ENCODE measurements around the gene P2RY6. TPM values are rescaled to one million over a fixed set of nuclear protein-coding genes. Genes with fewer than 3 reads are reported as not detected.
A peak's percentile ranks its signal among the peaks of the same experiment; 100 is the strongest.

The P2RY6 gene
- total RNA-seq, 1 donor from 2014 or later: not detected

GRCh38 chr11:73327812-73328364 is 55.8 kb downstream of the P2RY6 start:
- Mint-ChIP-seq H3K27me3 (ENCODE audit: unreplicated experiment) (no peaks in the 10 kb centered on the region), H3K27ac (ENCODE audit: unreplicated experiment) (peak overlapping the region; percentile 20), H3K36me3 (ENCODE audit: unreplicated experiment) (peaks cover 5% of the 10 kb centered on the region), H3K4me3 (ENCODE audit: unreplicated experiment) (no peak overlapping the region), H3K4me1 (ENCODE audit: unreplicated experiment) (peaks cover 90% of the 10 kb centered on the region), H3K9me3 (ENCODE audit: unreplicated experiment) (no peaks in the 10 kb centered on the region)
- no peak for DNase-seq (ENCODE audit: extremely low spot score, unreplicated experiment)
- no peak for TF ChIP-seq CTCF (IDR thresholded peaks at IDR 0.05)

GRCh38 chr11:73330569-73331093 is 58.5 kb downstream of the P2RY6 start:
- Mint-ChIP-seq H3K36me3 (ENCODE audit: unreplicated experiment) (peaks cover 2% of the 10 kb centered on the region), H3K4me1 (ENCODE audit: unreplicated experiment) (peaks cover 90% of the 10 kb centered on the region), H3K27me3 (ENCODE audit: unreplicated experiment) (no peaks in the 10 kb centered on the region), H3K27ac (ENCODE audit: unreplicated experiment) (peak overlapping the region; percentile 79), H3K9me3 (ENCODE audit: unreplicated experiment) (no peaks in the 10 kb centered on the region), H3K4me3 (ENCODE audit: unreplicated experiment) (no peak overlapping the region)
- DNase-seq (ENCODE audit: extremely low spot score, unreplicated experiment): no peak
- peak; percentile 54 for TF ChIP-seq CTCF (IDR thresholded peaks at IDR 0.05)

DNA sequence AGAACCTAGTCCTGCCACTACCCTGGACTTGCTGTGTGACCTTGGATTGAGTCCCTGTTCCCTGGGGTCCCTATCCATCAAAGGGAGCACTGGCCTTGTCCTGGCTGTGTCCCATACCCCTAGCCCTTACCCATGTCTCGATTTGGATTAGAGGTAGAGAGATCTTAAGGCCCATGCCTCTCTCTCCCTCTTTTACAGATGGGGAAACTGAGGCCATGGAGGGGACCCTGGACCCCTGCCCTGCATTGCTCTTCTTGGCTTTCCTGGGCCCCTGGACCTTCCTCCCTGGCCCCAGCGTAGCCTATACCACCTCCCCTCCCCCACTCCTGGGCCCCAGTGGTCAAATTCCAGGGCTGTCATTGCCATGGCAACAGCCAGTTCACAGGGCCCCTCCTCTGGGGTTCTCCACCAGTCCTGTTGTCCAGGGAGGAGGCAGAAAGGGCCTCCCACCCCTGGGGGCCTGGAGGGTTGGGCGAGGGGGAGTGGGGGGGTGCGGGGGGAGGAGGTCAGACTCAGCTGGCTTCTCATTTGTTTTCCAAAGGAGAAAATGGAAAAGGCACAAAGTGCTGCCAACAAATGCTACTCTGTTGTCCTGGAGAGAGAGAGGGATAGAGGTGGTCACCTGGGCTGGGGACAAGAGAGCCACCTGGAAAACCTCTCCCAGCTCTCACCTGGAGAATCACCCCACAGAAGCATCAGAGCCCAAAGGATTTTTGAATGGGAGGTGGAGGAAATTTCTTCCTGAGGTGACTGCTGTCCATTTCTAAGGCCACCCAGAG is 59.2 kb downstream of the P2RY6 start:
- Mint-ChIP-seq H3K27me3 (ENCODE audit: unreplicated experiment) (no peaks in the 10 kb centered on the region), H3K4me3 (ENCODE audit: unreplicated experiment) (no peak overlapping the region), H3K9me3 (ENCODE audit: unreplicated experiment) (no peaks in the 10 kb centered on the region), H3K36me3 (ENCODE audit: unreplicated experiment) (peaks cover 2% of the 10 kb centered on the region), H3K4me1 (ENCODE audit: unreplicated experiment) (peaks cover 83% of the 10 kb centered on the region), H3K27ac (ENCODE audit: unreplicated experiment) (peak overlapping the region; percentile 83)
- DNase-seq (ENCODE audit: extremely low spot score, unreplicated experiment): no peak
- no peak for TF ChIP-seq CTCF (IDR thresholded peaks at IDR 0.05)

DNA sequence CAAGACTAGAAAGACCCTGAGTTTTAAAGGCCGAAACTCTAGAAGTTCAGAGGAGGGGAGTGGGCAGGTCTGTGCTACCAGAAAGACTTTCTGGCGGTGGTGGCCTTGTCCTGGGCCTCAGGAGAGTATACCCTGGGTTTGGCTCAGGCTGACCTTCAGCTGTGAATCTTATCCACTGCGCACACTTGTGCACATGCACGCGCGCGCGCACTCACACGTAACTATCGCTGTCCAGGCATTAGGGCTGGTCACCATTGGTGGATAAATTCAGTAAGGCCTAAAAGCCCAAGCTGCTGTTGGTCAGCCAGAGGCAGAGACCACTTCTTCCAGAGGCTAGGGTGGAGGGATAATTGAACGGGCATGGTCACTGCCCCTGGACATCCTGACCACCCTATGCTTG is 61.0 kb downstream of the P2RY6 start:
- DNase-seq (ENCODE audit: extremely low spot score, unreplicated experiment): no peak
- Mint-ChIP-seq H3K36me3 (ENCODE audit: unreplicated experiment) (no peaks in the 10 kb centered on the region), H3K27me3 (ENCODE audit: unreplicated experiment) (no peaks in the 10 kb centered on the region), H3K4me3 (ENCODE audit: unreplicated experiment) (peak overlapping the region; percentile 55), H3K9me3 (ENCODE audit: unreplicated experiment) (no peaks in the 10 kb centered on the region), H3K4me1 (ENCODE audit: unreplicated experiment) (peaks cover 72% of the 10 kb centered on the region), H3K27ac (ENCODE audit: unreplicated experiment) (peak overlapping the region; percentile 95)
- no peak for TF ChIP-seq CTCF (IDR thresholded peaks at IDR 0.05)

DNA sequence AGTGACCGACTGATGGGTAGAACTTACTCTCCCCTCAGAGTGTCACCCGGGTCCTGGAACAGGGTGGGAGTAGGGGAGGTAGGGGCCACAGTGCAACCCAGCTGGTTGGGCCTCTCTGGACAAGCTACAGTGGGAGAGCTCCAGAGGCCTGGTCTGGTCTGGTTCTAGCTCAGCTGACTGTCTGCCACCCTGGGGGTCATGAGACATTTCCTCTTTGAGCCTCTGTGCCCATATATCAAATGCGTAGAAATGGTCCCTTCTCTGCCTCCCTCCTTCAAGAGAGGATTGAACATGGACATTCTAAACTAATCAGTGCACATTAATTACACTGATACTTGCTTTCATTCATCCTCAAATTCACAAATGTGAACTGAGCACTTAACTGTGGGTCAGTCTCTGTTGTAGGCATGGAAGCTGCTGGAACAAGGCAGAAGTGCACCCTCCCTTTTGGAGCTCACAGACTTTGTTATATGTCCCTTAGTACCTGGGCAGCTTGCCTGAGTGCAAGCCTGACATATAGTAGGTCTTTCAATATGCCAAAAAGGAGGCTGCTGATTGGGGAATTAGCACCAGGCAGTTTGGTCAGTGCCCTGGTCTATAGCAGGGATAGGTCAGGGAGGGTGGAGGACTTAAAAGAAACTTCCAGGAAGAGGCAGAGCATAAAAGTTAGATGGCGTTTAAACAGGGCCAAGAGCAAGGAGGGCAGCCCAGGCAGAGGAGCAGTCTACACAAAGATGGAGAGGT is 61.7 kb downstream of the P2RY6 start:
- H3K4me3 Mint-ChIP-seq (ENCODE audit: unreplicated experiment): no peak overlapping the region
- TF ChIP-seq CTCF (IDR thresholded peaks at IDR 0.05): no peak
- H3K27ac Mint-ChIP-seq (ENCODE audit: unreplicated experiment): peak overlapping the region; percentile 95
- H3K4me1 Mint-ChIP-seq (ENCODE audit: unreplicated experiment): peaks cover 66% of the 10 kb centered on the region
- no peaks in the 10 kb centered on the region for H3K27me3 Mint-ChIP-seq (ENCODE audit: unreplicated experiment)
- no peaks in the 10 kb centered on the region for H3K36me3 Mint-ChIP-seq (ENCODE audit: unreplicated experiment)
- DNase-seq (ENCODE audit: extremely low spot score, unreplicated experiment): no peak
- no peaks in the 10 kb centered on the region for H3K9me3 Mint-ChIP-seq (ENCODE audit: unreplicated experiment)

Data from osteocyte (in vitro differentiated cells).